PC-3 (cell line): ENCODE data around the gene HDAC8.

Experiments used
- CTCF ChIP-seq: fragments of 300-600 bp; sonication (generic); conservative IDR thresholded peaks from 2 replicates; pipeline ENCODE4 v1.5.1; 2017; ENCODE audit warnings: antibody characterized with exemption, low read depth, mild to moderate bottlenecking, low read length
- EZH2 ChIP-seq: fragments of 300-600 bp; sonication (generic); IDR thresholded peaks from one replicate; pipeline ENCODE4 v1.6.1; 2017; ENCODE audit warnings: antibody characterized with exemption, mild to moderate bottlenecking, low read length; ENCODE audit not compliant: unreplicated experiment
- EZH2phosphoT487 ChIP-seq: fragments of 300-600 bp; sonication (generic); IDR thresholded peaks from 2 replicates; pipeline ENCODE4 v1.6.1; 2018; ENCODE audit warnings: mild to moderate bottlenecking, antibody characterized with exemption, low read length, borderline replicate concordance

- TF ChIP-seq CTCF (no peak), EZH2phosphoT487 (no peak), EZH2 (no peak)
These were observed 176.5 kb downstream of the HDAC8 start for GRCh38 chrX:72396117-72396516.
